ENCODE measurements around the gene CDC73. TPM values are rescaled to one million over a fixed set of nuclear protein-coding genes. Genes with fewer than 3 reads are reported as not detected.

The CDC73 gene
- total RNA-seq, 1 experiment from 2014 or later = 62.5 TPM

DNA sequence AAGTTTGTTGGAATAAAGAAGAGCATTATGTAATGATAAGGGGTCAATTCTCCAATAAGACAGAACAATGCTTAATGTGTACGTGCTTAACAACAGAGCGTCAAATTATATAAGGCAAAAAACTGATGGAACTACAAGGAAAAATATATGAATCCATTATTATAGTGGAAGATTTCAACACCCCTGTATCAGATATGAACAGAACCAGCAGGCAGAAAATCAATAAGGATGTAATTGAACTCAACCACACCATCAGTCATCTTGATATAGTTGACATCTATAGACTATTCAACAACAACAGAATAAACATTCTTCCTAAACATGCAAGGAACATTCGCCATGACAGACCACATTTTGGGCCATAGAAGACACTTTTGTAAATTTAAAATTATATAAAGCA is 3.6 kb upstream of the CDC73 start:
- Histone ChIP-seq H3K23me2 (ENCODE audit: insufficient read length, low read depth, low read length, poor library complexity, severe bottlenecking) (no peaks in the 10 kb centered on the region), H3K79me1 (ENCODE audit: insufficient read depth, low read depth, low read length, poor library complexity, severe bottlenecking) (no peaks in the 10 kb centered on the region), H4K20me1 (ENCODE audit: control insufficient read depth, insufficient read depth, insufficient read length) (no peaks in the 10 kb centered on the region), H2AK5ac (ENCODE audit: insufficient read length, low read length) (no peak overlapping the region), H2BK20ac (ENCODE audit: low read depth, low read length, poor library complexity, severe bottlenecking) (no peak overlapping the region), H3K9ac (ENCODE audit: extremely low read depth, insufficient read length, low read length) (no peak overlapping the region), H3K27ac (ENCODE audit: insufficient read length, low read depth, low read length) (no peak overlapping the region), H3K27me3 (ENCODE audit: insufficient read depth, low read length) (no peaks in the 10 kb centered on the region), H3K4ac (ENCODE audit: low read depth, low read length) (no peak overlapping the region), H2BK12ac (ENCODE audit: insufficient read length, low read depth, low read length) (no peak overlapping the region), H4K91ac (ENCODE audit: insufficient read length, low read depth, low read length) (no peak overlapping the region), H3K14ac (ENCODE audit: insufficient read depth, low read length) (no peak overlapping the region), H4K8ac (replicated peaks; ENCODE audit: insufficient read length, low read depth, low read length) (no peak overlapping the region), H3K18ac (ENCODE audit: insufficient read length, low read depth, low read length) (no peak overlapping the region), H3K9me3 (ENCODE audit: control insufficient read depth, low read depth, low read length) (no peaks in the 10 kb centered on the region), H3K56ac (ENCODE audit: insufficient read length, low read depth, low read length) (no peak overlapping the region), H3K4me2 (ENCODE audit: insufficient read depth, insufficient read length, low read length) (no peak overlapping the region), H2BK5ac (ENCODE audit: insufficient read length, low read length) (no peak overlapping the region), H2BK120ac (ENCODE audit: low read depth, low read length, poor library complexity, severe bottlenecking) (no peak overlapping the region), H2BK15ac (ENCODE audit: low read depth, low read length) (no peak overlapping the region), H2AFZ (ENCODE audit: low read length) (no peak overlapping the region), H3T11ph (ENCODE audit: low read length) (no peak overlapping the region), H3K4me1 (ENCODE audit: insufficient read depth, low read length) (peaks cover 7% of the 10 kb centered on the region; the same call in 1 of the 2 replicates), H3K79me2 (ENCODE audit: insufficient read depth, low read length) (peaks cover 4% of the 10 kb centered on the region; the same call in 1 of the 2 replicates), H4K5ac (ENCODE audit: insufficient read length, low read depth, low read length) (no peak overlapping the region), H3K23ac (ENCODE audit: insufficient read length, low read depth, low read length) (no peak overlapping the region)
- Mint-ChIP-seq H3K9me3 (no peaks in the 10 kb centered on the region), H3K4me1 (peaks cover 19 to 21% of the 10 kb centered on the region in 2 experiments), H3K27ac (no peak overlapping the region), H3K4me3 (no peak overlapping the region), H3K36me3 (ENCODE audit: insufficient read depth in 1 of 3, low read depth in 3 of 3) (no peaks in the 10 kb centered on the region), H3K27me3 (ENCODE audit: low read depth) (peaks cover 11% of the 10 kb centered on the region)
- DNase-seq = no peak
- WGBS (ENCODE audit: extremely low coverage, insufficient read length, low lambda C conversion rate) = no CpG with 5 or more reads among the region's 3 CpGs
- TF ChIP-seq, protein P1, sequence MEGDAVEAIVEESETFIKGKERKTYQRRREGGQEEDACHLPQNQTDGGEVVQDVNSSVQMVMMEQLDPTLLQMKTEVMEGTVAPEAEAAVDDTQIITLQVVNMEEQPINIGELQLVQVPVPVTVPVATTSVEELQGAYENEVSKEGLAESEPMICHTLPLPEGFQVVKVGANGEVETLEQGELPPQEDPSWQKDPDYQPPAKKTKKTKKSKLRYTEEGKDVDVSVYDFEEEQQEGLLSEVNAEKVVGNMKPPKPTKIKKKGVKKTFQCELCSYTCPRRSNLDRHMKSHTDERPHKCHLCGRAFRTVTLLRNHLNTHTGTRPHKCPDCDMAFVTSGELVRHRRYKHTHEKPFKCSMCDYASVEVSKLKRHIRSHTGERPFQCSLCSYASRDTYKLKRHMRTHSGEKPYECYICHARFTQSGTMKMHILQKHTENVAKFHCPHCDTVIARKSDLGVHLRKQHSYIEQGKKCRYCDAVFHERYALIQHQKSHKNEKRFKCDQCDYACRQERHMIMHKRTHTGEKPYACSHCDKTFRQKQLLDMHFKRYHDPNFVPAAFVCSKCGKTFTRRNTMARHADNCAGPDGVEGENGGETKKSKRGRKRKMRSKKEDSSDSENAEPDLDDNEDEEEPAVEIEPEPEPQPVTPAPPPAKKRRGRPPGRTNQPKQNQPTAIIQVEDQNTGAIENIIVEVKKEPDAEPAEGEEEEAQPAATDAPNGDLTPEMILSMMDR (conservative IDR thresholded peaks at IDR 0.05) = no peak

Measured in H9 (cell line).